H1 (cell line): Measurements from ENCODE around the gene NEK3. TPM values are rescaled to one million over a fixed set of nuclear protein-coding genes. Genes with fewer than 3 reads are reported as not detected.
"Not testable (repeated sequence)": the region's sequence is repeated elsewhere in the genome, so short reads cannot be mapped to it uniquely, and the experiment has no call there.

Experiments used
- CTCF ChIA-PET: fragments of 300-600 bp; sonication (Branson Sonifier 250); formaldehyde crosslinking; loops from one replicate; lab custom pipeline; 2021; ENCODE audit not compliant: partially characterized antibody; lab: Charles Lee
- POLR2A ChIA-PET: fragments of 300-600 bp; sonication (Branson Sonifier 250); formaldehyde crosslinking; loops from one replicate; lab custom pipeline; 2021; ENCODE audit warnings: inconsistent platforms; ENCODE audit not compliant: partially characterized antibody; lab: Charles Lee
- DNase-seq, 2 experiments: peaks; one replicate each; pipeline versions ENCODE4 v3.0.0 to v3.0.0-alpha.2; 2010 to 2022; ENCODE audit warnings: low spot score in 2 of 2, low read depth in 1 of 2, mixed read lengths in 1 of 2
- FAIRE-seq: peaks from 2 replicates; lab custom pipeline; 2011; peaks lifted over from hg19 to GRCh38; lab: Jason Lieb, UNC
- H2AFZ ChIP-seq: 2 replicates; pipeline ENCODE4 v1.8.1; 2012; ENCODE audit warnings: low read length, inconsistent platforms
- H2AK5ac ChIP-seq: 2 replicates; pipeline ENCODE4 v1.6.1; 2013; ENCODE audit warnings: low read depth, low read length
- H2BK120ac ChIP-seq: replicated peaks from 2 replicates; pipeline ENCODE3; 2013; ENCODE audit warnings: low read depth, low read length, inconsistent platforms
- H2BK12ac ChIP-seq: 2 replicates; pipeline ENCODE4 v1.6.1; 2013; ENCODE audit warnings: low read depth, low read length
- H2BK15ac ChIP-seq: 2 replicates; pipeline ENCODE4 v1.6.1; 2013; ENCODE audit warnings: low read length
- H2BK20ac ChIP-seq: 2 replicates; pipeline ENCODE4 v1.6.1; 2013; ENCODE audit warnings: low read length
- H2BK5ac ChIP-seq: 2 replicates; pipeline ENCODE4 v1.6.1; 2013; ENCODE audit warnings: low read depth, low read length
- H3K14ac ChIP-seq: 2 replicates; pipeline ENCODE4 v1.6.1; 2013; ENCODE audit warnings: inconsistent platforms; ENCODE audit not compliant: insufficient read length
- H3K18ac ChIP-seq: 2 replicates; pipeline ENCODE4 v1.6.1; 2013; ENCODE audit warnings: low read length; ENCODE audit errors: extremely low read depth
- H3K23ac ChIP-seq: 2 replicates; pipeline ENCODE4 v1.6.1; 2013; ENCODE audit warnings: inconsistent platforms; ENCODE audit not compliant: insufficient read length
- H3K23me2 ChIP-seq: 2 replicates; pipeline ENCODE4 v1.6.1; 2013; ENCODE audit warnings: low read depth, low read length
- H3K27ac ChIP-seq: 2 replicates; pipeline ENCODE4 v1.6.1; 2011; ENCODE audit warnings: low read depth, low read length, inconsistent platforms
- H3K27me3 ChIP-seq, 4 experiments: replicated peaks in 1 of 4; 1 replicate in 1 of 4; 2 replicates in 3 of 4; pipeline versions ENCODE4 v1.6.1 to v1.8.1; 2011 to 2013; ENCODE audit warnings: low read length in 3 of 4, mild to moderate bottlenecking in 3 of 4, inconsistent platforms in 2 of 4, mixed read lengths in 2 of 4, moderate library complexity in 1 of 4; ENCODE audit not compliant: control insufficient read depth in 3 of 4, insufficient read depth in 3 of 4; ENCODE audit errors: extremely low read depth in 1 of 4
- H3K36me3 ChIP-seq, 4 experiments: 2 replicates each; pipeline versions ENCODE4 v1.6.1 to v1.8.1; 2011 to 2013; ENCODE audit warnings: mild to moderate bottlenecking in 4 of 4, low read length in 3 of 4, moderate library complexity in 2 of 4, control low read depth in 1 of 4, inconsistent platforms in 1 of 4; ENCODE audit not compliant: insufficient read depth in 4 of 4, control insufficient read depth in 2 of 4
- H3K4ac ChIP-seq: replicated peaks from 2 replicates; pipeline ENCODE3; 2013; ENCODE audit warnings: low read length, low read depth, mixed read lengths, inconsistent platforms; ENCODE audit not compliant: insufficient read length
- H3K4me1 ChIP-seq, 4 experiments: replicated peaks in 1 of 4; 1 replicate in 1 of 4; 2 replicates in 3 of 4; pipeline versions ENCODE4 v1.6.1 to v1.8.1; 2011 to 2013; ENCODE audit warnings: low read length in 3 of 4, inconsistent platforms in 2 of 4, mixed read lengths in 1 of 4; ENCODE audit not compliant: insufficient read depth in 4 of 4, control insufficient read depth in 3 of 4
- H3K4me2 ChIP-seq, 2 experiments: 2 replicates each; pipeline versions ENCODE4 v1.6.1 to v1.8.1; 2011 to 2013; ENCODE audit warnings: low read depth in 2 of 2, low read length in 2 of 2, control low read depth in 1 of 2, inconsistent platforms in 1 of 2, mild to moderate bottlenecking in 1 of 2; ENCODE audit not compliant: insufficient read depth in 1 of 2
- H3K4me3 ChIP-seq, 4 experiments: fragments of 200-600, 300-600 bp in 1 of 4; sonication (generic), shearing (Covaris generic), sonication (Bioruptor Twin) in 1 of 4; 2 replicates each; pipeline versions ENCODE4 v1.5.1 to v1.8.1; 2011 to 2016; ENCODE audit warnings: low read length in 4 of 4, low read depth in 3 of 4, control low read depth in 2 of 4, inconsistent platforms in 2 of 4, mild to moderate bottlenecking in 2 of 4, mixed read lengths in 1 of 4, moderate library complexity in 1 of 4; ENCODE audit not compliant: insufficient read depth in 2 of 4; ENCODE audit errors: extremely low read depth in 1 of 4
- H3K56ac ChIP-seq: replicated peaks from 2 replicates; pipeline ENCODE3; 2013; ENCODE audit warnings: low read depth, mild to moderate bottlenecking, mixed read lengths, low read length, inconsistent platforms; ENCODE audit not compliant: insufficient read length
- H3K79me1 ChIP-seq: 2 replicates; pipeline ENCODE4 v1.6.1; 2013; ENCODE audit warnings: low read depth, low read length, control low read depth
- H3K79me2 ChIP-seq, 2 experiments: 2 replicates each; pipeline versions ENCODE4 v1.6.1 to v1.8.1; 2012 to 2013; ENCODE audit warnings: low read length in 2 of 2, mild to moderate bottlenecking in 2 of 2, inconsistent platforms in 1 of 2; ENCODE audit not compliant: insufficient read depth in 2 of 2, control insufficient read depth in 1 of 2
- H3K9ac ChIP-seq, 4 experiments: replicated peaks in 1 of 4; 1 replicate in 1 of 4; 2 replicates in 3 of 4; pipeline versions ENCODE4 v1.6.1 to v1.8.1; 2011 to 2013; ENCODE audit warnings: low read depth in 3 of 4, low read length in 3 of 4, control low read depth in 2 of 4, mild to moderate bottlenecking in 2 of 4, moderate library complexity in 2 of 4, inconsistent platforms in 1 of 4; ENCODE audit errors: extremely low read depth in 1 of 4
- H3K9me3 ChIP-seq, 2 experiments: 2 replicates each; pipeline versions ENCODE4 v1.6.1 to v1.8.1; 2012 to 2013; ENCODE audit warnings: mild to moderate bottlenecking in 2 of 2, moderate library complexity in 2 of 2, control low read depth in 1 of 2, inconsistent platforms in 1 of 2, low read depth in 1 of 2, low read length in 1 of 2, mixed read lengths in 1 of 2; ENCODE audit not compliant: insufficient read depth in 2 of 2
- H4K20me1 ChIP-seq, 2 experiments: replicated peaks in 1 of 2; 2 replicates each; pipeline versions ENCODE3 to v1.8.1; 2011 to 2013; ENCODE audit warnings: inconsistent platforms in 2 of 2, low read length in 2 of 2, mild to moderate bottlenecking in 1 of 2; ENCODE audit not compliant: insufficient read depth in 2 of 2, control insufficient read depth in 1 of 2
- H4K5ac ChIP-seq: 2 replicates; pipeline ENCODE4 v1.6.1; 2013; ENCODE audit warnings: low read length, low read depth, mixed read lengths, inconsistent platforms; ENCODE audit not compliant: insufficient read length
- H4K8ac ChIP-seq: 2 replicates; pipeline ENCODE4 v1.8.0; 2013; ENCODE audit warnings: mild to moderate bottlenecking, moderate library complexity, low read length, inconsistent platforms; ENCODE audit not compliant: insufficient read depth; ENCODE audit errors: extremely low read depth
- H4K91ac ChIP-seq: replicated peaks from 2 replicates; pipeline ENCODE3; 2013; ENCODE audit warnings: low read length, mixed read lengths, inconsistent platforms; ENCODE audit not compliant: insufficient read length
- RAD21 ChIP-seq, 2 experiments: IDR thresholded peaks in 1 of 2; conservative IDR thresholded peaks in 1 of 2; 2 replicates each; pipeline ENCODE4 v1.6.1; 2011; ENCODE audit warnings: low read depth in 2 of 2, low read length in 2 of 2, improper control_type of control experiment in 1 of 2, inconsistent platforms in 1 of 2, mild to moderate bottlenecking in 1 of 2, moderate library complexity in 1 of 2
- WGBS, 2 experiments: shearing (Covaris generic) in 1 of 2; methylation state at CpG; one replicate each; pipeline versions ENCODE4 v1.1.6 to v1.1.7; 2013 to 2015; ENCODE audit warnings: low lambda C conversion rate in 2 of 2, mixed read lengths in 2 of 2, inconsistent platforms in 1 of 2, low coverage in 1 of 2, missing lambda C conversion rate in 1 of 2; ENCODE audit not compliant: insufficient replicate concordance in 2 of 2, insufficient coverage in 1 of 2, insufficient read length in 1 of 2; ENCODE audit errors: extremely low coverage in 1 of 2, missing lambda C conversion rate in 1 of 2; 5-methylcytosine and 5-hydroxymethylcytosine counted together
- polyA plus RNA-seq, 7 experiments: library from polyadenylated mRNA; depleted of rRNA in 3 of 7; stranded (reverse) in 5 of 7; unstranded in 2 of 7; fragments of >200 nt in 5 of 7; fragments of 200-250 nt in 2 of 7; gene quantifications; 1 replicate in 5 of 7; 2 replicates in 1 of 7; 4 replicates in 1 of 7; pipeline versions ENCODE4 v1.2.1 to v1.2.3, GENCODE V29; 2011 to 2013; ENCODE audit warnings: missing spikeins in 2 of 7, mixed read lengths in 2 of 7
- total RNA-seq: library from RNA; stranded (reverse); fragmentation: NEBNext Ultra II Directional; extraction: Animal tissue kit (Norgen Biotek cat#: 25700); gene quantifications from 2 replicates; pipeline ENCODE4 v1.2.1, GENCODE V29; 2021
- TF ChIP-seq, protein P1 (sequence below), 3 experiments: IDR thresholded peaks; 1 replicate in 2 of 3; 2 replicates in 1 of 3; pipeline versions ENCODE4 v1.5.1 to v1.6.1; 2011; ENCODE audit warnings: low read length in 3 of 3, mild to moderate bottlenecking in 3 of 3, inconsistent platforms in 2 of 3, low read depth in 1 of 3, moderate library complexity in 1 of 3; ENCODE audit not compliant: insufficient read depth in 1 of 3; ENCODE audit errors: control extremely low read depth in 1 of 3

The NEK3 gene
- total and polyA plus RNA-seq, 2 of the 8 experiments (the other 6 are each of a cell fraction or from before 2014, with no cell fraction given) = 11.4 to 26.0 TPM

GRCh38 chr13:52201439-52202193, 42.2 kb upstream of the NEK3 start:
- H3K79me1 ChIP-seq, H3K4me2 ChIP-seq, H3K23me2 ChIP-seq, H4K5ac ChIP-seq, H2AFZ ChIP-seq, H4K91ac ChIP-seq, H3K4ac ChIP-seq, H3K9ac ChIP-seq, H4K20me1 ChIP-seq, H3K79me2 ChIP-seq, H3K36me3 ChIP-seq, H3K4me1 ChIP-seq, H3K23ac ChIP-seq, H3K14ac ChIP-seq, H2BK20ac ChIP-seq, H3K9me3 ChIP-seq, H3K27ac ChIP-seq, H2BK120ac ChIP-seq, H4K8ac ChIP-seq, POLR2A ChIA-PET, FAIRE-seq, H2BK15ac ChIP-seq, H3K56ac ChIP-seq, H3K4me3 ChIP-seq, H3K18ac ChIP-seq, H2BK5ac ChIP-seq, H2AK5ac ChIP-seq, H2BK12ac ChIP-seq, DNase-seq, H3K27me3 ChIP-seq: not testable (repeated sequence)
- CTCF ChIA-PET = interaction anchor here (0.6 to 1.5 kb wide), 11 partner anchors 11 to 337 kb away, joined by 3 to 6 read pairs (median 3); partner anchors contain the start of gene NEK5
- TF ChIP-seq RAD21 (IDR thresholded peaks at IDR 0.05 in 1 of 2, conservative IDR thresholded peaks at IDR 0.05 in 1 of 2; ENCODE audit: low read depth in 2 of 2, low read length in 2 of 2) = peak; percentile 63 to 66
- TF ChIP-seq, protein P1, sequence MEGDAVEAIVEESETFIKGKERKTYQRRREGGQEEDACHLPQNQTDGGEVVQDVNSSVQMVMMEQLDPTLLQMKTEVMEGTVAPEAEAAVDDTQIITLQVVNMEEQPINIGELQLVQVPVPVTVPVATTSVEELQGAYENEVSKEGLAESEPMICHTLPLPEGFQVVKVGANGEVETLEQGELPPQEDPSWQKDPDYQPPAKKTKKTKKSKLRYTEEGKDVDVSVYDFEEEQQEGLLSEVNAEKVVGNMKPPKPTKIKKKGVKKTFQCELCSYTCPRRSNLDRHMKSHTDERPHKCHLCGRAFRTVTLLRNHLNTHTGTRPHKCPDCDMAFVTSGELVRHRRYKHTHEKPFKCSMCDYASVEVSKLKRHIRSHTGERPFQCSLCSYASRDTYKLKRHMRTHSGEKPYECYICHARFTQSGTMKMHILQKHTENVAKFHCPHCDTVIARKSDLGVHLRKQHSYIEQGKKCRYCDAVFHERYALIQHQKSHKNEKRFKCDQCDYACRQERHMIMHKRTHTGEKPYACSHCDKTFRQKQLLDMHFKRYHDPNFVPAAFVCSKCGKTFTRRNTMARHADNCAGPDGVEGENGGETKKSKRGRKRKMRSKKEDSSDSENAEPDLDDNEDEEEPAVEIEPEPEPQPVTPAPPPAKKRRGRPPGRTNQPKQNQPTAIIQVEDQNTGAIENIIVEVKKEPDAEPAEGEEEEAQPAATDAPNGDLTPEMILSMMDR (IDR thresholded peaks at IDR 0.05; ENCODE audit: control extremely low read depth in 1 of 3, insufficient read depth in 1 of 3, low read depth in 1 of 3, low read length in 3 of 3) = peak in 1 of 3 experiments; percentile 28; a peak in 1 of 4 replicates
- WGBS, 2 experiments = 81% methylated on average over 12 of the region's 12 CpGs; no CpG with 5 or more reads in 1 of the 2 experiments
